A375 (cell line): ENCODE measurements around the gene MDFIC. TPM values are rescaled to one million over a fixed set of nuclear protein-coding genes. Genes with fewer than 3 reads are reported as not detected.

ENCODE experiments used
- total RNA-seq: library from RNA; depleted of rRNA; stranded (reverse); fragments of >200 nt; shearing (Covaris generic); gene quantifications from 2 replicates; pipeline ENCODE4 v1.2.3, GENCODE V29; 2014; rRNA removed

The MDFIC gene
- 29.2 and 37.0 TPM in 2 replicates for total RNA-seq

GRCh38 chr7:114922026-114922651, at the start of gene MDFIC:
Gene MDFIC, plus strand, starts transcription at chr7:114922094. Its CDS starts 940 bp downstream, at chr7:114923034.

